Keratinocyte (primary cell): ENCODE data around the gene SLC27A4. TPM values are rescaled to one million over a fixed set of nuclear protein-coding genes. Genes with fewer than 3 reads are reported as not detected.

Experiments used
- DNase-seq: peaks from one replicate; pipeline ENCODE4 v3.0.0-alpha.2; 2011; ENCODE audit warnings: low read depth, missing footprints, low spot score
- FAIRE-seq: peaks from 2 replicates; lab custom pipeline; 2011; peaks lifted over from hg19 to GRCh38; lab: Jason Lieb, UNC
- H2AFZ ChIP-seq: 2 replicates; pipeline ENCODE4 v1.6.0; 2012; ENCODE audit warnings: low read length, control low read depth, inconsistent platforms; ENCODE audit not compliant: control insufficient read depth
- H3K27ac ChIP-seq: 2 replicates; pipeline ENCODE4 v1.5.1; 2011; ENCODE audit warnings: low read length; ENCODE audit not compliant: control insufficient read depth, insufficient read depth
- H3K27me3 ChIP-seq: 3 replicates; pipeline ENCODE4 v1.6.0; 2011; ENCODE audit warnings: low read length; ENCODE audit not compliant: control insufficient read depth, insufficient read depth; ENCODE audit errors: extremely low read depth
- H3K36me3 ChIP-seq, 2 experiments: 2 replicates in 1 of 2; 3 replicates in 1 of 2; pipeline ENCODE4 v1.5.1; 2011; ENCODE audit warnings: low read length in 2 of 2, mild to moderate bottlenecking in 1 of 2; ENCODE audit not compliant: control insufficient read depth in 2 of 2, insufficient read depth in 2 of 2; ENCODE audit errors: extremely low read depth in 1 of 2
- H3K4me1 ChIP-seq: 3 replicates; pipeline ENCODE4 v1.5.1; 2011; ENCODE audit warnings: low read length; ENCODE audit not compliant: control insufficient read depth, insufficient read depth; ENCODE audit errors: extremely low read depth
- H3K4me2 ChIP-seq: 3 replicates; pipeline ENCODE4 v1.6.0; 2011; ENCODE audit warnings: low read depth, low read length; ENCODE audit not compliant: control insufficient read depth, insufficient read depth; ENCODE audit errors: extremely low read depth
- H3K4me3 ChIP-seq, 3 experiments: fragments of 200-600 bp in 1 of 3; sonication (generic) in 1 of 3; 2 replicates in 2 of 3; 3 replicates in 1 of 3; pipeline ENCODE4 v1.5.1; 2011 to 2016; ENCODE audit warnings: low read length in 3 of 3, mild to moderate bottlenecking in 3 of 3, control low read depth in 2 of 3, inconsistent platforms in 1 of 3, low read depth in 1 of 3, mixed read lengths in 1 of 3, mixed run types in 1 of 3, moderate library complexity in 1 of 3; ENCODE audit not compliant: control insufficient read depth in 2 of 3, insufficient read depth in 2 of 3; ENCODE audit errors: extremely low read depth in 1 of 3
- H3K79me2 ChIP-seq: 2 replicates; pipeline ENCODE4 v1.6.0; 2012; ENCODE audit warnings: low read length; ENCODE audit not compliant: control insufficient read depth, insufficient read depth
- H3K9ac ChIP-seq: 3 replicates; pipeline ENCODE4 v1.6.0; 2011; ENCODE audit warnings: low read length; ENCODE audit not compliant: control insufficient read depth, insufficient read depth; ENCODE audit errors: extremely low read depth
- H3K9me1 ChIP-seq: 3 replicates; pipeline ENCODE4 v1.6.0; 2011; ENCODE audit warnings: low read length; ENCODE audit not compliant: control insufficient read depth, insufficient read depth; ENCODE audit errors: extremely low read depth
- H3K9me3 ChIP-seq: 2 replicates; pipeline ENCODE4 v1.5.1; 2012; ENCODE audit warnings: low read depth, low read length; ENCODE audit not compliant: control insufficient read depth
- H4K20me1 ChIP-seq: 3 replicates; pipeline ENCODE4 v1.6.0; 2011; ENCODE audit warnings: low read length; ENCODE audit not compliant: control insufficient read depth, insufficient read depth; ENCODE audit errors: extremely low read depth
- EZH2 ChIP-seq: IDR thresholded peaks from one replicate; pipeline ENCODE4 v1.6.1; 2012; ENCODE audit warnings: inconsistent platforms, mild to moderate bottlenecking, low read length, moderate library complexity
- dilution Hi-C: fragments of 300-500 bp; cut with MboI; formaldehyde crosslinking; loops from one replicate; pipeline ENCODE4 v1.7.0; 2020; ENCODE audit warnings: low sequenced_read_pairs; ENCODE audit not compliant: extremely low pct_ligation_motif_present
- polyA plus RNA-seq, 5 experiments: library from polyadenylated mRNA; depleted of rRNA in 3 of 5; stranded (reverse) in 3 of 5; stranded (forward) in 1 of 5; unstranded in 1 of 5; fragments of >200 nt; gene quantifications; 1 replicate in 1 of 5; 2 replicates in 3 of 5; 3 replicates in 1 of 5; pipeline versions ENCODE4 v1.2.1 to v1.2.3, GENCODE V29; 2011 to 2012; ENCODE audit warnings: missing spikeins in 2 of 5, low read depth in 1 of 5, low replicate concordance in 1 of 5
- TF ChIP-seq, protein P1 (sequence below), 3 experiments: IDR thresholded peaks in 1 of 3; conservative IDR thresholded peaks in 1 of 3; optimal IDR thresholded peaks in 1 of 3; 2 replicates in 2 of 3; 3 replicates in 1 of 3; pipeline versions ENCODE3 to v1.5.1; 2011; ENCODE audit warnings: low read length in 3 of 3, mild to moderate bottlenecking in 3 of 3, moderate library complexity in 2 of 3, control low read depth in 1 of 3, inconsistent platforms in 1 of 3; ENCODE audit not compliant: insufficient read depth in 2 of 3; ENCODE audit errors: extremely low read depth in 1 of 3

Gene SLC27A4
- polyA plus RNA-seq, 1 donor (not counting 4 experiments of a cell fraction or from before 2014, with no cell fraction given) = 17.3 TPM

DNA sequence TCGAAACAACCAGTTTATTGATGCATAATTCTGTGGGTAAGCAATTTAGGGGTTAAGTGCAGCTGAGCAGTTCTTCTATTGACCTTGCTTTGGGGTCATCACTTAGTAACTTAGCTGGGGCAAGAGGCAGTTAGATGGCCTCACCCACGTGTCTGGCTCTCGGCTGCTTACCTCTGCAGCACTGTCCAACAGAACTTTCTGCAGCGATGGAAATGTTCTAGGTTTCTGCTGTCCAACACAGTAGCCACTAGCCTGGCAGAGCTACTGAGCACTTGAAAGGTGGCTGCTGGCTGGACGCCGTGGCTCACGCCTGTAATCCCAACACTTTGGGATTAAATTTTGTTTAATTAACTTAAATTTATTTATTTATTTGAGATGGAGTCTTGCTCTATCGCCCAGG lies 17.8 kb downstream of the SLC27A4 start:
- Histone ChIP-seq H3K9me1 (no peaks in the 10 kb centered on the region), H2AFZ (no peak overlapping the region), H4K20me1 (no peaks in the 10 kb centered on the region), H3K36me3 (peaks cover 15 to 20% of the 10 kb centered on the region in 2 experiments), H3K4me3 (no peak overlapping the region), H3K27me3 (no peaks in the 10 kb centered on the region), H3K9ac (no peak overlapping the region), H3K4me1 (peaks cover 11% of the 10 kb centered on the region), H3K79me2 (no peaks in the 10 kb centered on the region), H3K4me2 (no peak overlapping the region), H3K27ac (no peak overlapping the region), H3K9me3 (no peaks in the 10 kb centered on the region)
- TF ChIP-seq EZH2 = no peak
- TF ChIP-seq, protein P1, sequence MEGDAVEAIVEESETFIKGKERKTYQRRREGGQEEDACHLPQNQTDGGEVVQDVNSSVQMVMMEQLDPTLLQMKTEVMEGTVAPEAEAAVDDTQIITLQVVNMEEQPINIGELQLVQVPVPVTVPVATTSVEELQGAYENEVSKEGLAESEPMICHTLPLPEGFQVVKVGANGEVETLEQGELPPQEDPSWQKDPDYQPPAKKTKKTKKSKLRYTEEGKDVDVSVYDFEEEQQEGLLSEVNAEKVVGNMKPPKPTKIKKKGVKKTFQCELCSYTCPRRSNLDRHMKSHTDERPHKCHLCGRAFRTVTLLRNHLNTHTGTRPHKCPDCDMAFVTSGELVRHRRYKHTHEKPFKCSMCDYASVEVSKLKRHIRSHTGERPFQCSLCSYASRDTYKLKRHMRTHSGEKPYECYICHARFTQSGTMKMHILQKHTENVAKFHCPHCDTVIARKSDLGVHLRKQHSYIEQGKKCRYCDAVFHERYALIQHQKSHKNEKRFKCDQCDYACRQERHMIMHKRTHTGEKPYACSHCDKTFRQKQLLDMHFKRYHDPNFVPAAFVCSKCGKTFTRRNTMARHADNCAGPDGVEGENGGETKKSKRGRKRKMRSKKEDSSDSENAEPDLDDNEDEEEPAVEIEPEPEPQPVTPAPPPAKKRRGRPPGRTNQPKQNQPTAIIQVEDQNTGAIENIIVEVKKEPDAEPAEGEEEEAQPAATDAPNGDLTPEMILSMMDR (optimal IDR thresholded peaks at IDR 0.05 in 1 of 3, IDR thresholded peaks at IDR 0.05 in 1 of 3, conservative IDR thresholded peaks at IDR 0.05 in 1 of 3; ENCODE audit: extremely low read depth in 1 of 3, insufficient read depth in 2 of 3, low read length in 3 of 3) = no peak
- no peak for FAIRE-seq
- no peak for DNase-seq
- dilution Hi-C loops = no loop called here

DNA sequence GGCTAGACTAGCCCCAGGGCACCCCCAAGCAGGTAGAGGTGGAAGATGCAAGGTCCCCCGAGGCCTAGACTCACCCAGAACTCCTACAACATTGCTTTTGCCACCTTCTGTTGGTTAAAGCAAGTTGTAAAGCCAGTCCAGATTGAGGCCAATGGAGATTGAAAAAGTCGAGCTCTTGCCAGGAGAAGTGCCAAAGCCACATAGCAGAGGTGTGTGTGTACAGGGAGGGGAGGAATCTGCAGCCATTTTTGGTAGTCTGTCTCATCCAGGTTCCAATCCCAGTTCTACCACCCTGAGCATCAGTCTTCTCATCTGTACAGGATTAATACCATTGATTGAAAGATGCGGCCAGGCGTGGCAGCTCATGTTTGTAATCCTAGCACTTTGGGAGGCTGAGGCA lies 18.5 kb downstream of the SLC27A4 start:
- Histone ChIP-seq H3K4me3 (no peak overlapping the region), H3K79me2 (no peaks in the 10 kb centered on the region), H3K9me3 (no peaks in the 10 kb centered on the region), H2AFZ (no peak overlapping the region), H3K27me3 (no peaks in the 10 kb centered on the region), H3K27ac (no peak overlapping the region), H3K4me1 (peaks cover 11% of the 10 kb centered on the region), H3K4me2 (no peak overlapping the region), H4K20me1 (no peaks in the 10 kb centered on the region), H3K9ac (no peak overlapping the region), H3K9me1 (no peaks in the 10 kb centered on the region), H3K36me3 (peaks cover 12 to 16% of the 10 kb centered on the region in 2 experiments)
- DNase-seq = no peak
- TF ChIP-seq EZH2 = no peak
- TF ChIP-seq, protein P1 (optimal IDR thresholded peaks at IDR 0.05 in 1 of 3, IDR thresholded peaks at IDR 0.05 in 1 of 3, conservative IDR thresholded peaks at IDR 0.05 in 1 of 3; ENCODE audit: extremely low read depth in 1 of 3, insufficient read depth in 2 of 3, low read length in 3 of 3) = no peak
- no peak for FAIRE-seq
- dilution Hi-C loops = no loop called here
